ENCODE results near the gene RPS19. TPM values are rescaled to one million over a fixed set of nuclear protein-coding genes. Genes with fewer than 3 reads are reported as not detected.

The RPS19 gene
- total RNA-seq, 1 donor from 2014 or later: 611 TPM

GRCh38 chr19:41892173-41892902 lies 32.3 kb downstream of the RPS19 start:
- no peak for DNase-seq
- Histone ChIP-seq H3K4me1 (peaks cover 9% of the 10 kb centered on the region), H3K4me3 (no peak overlapping the region), H3K27ac (replicated peaks) (no peak overlapping the region), H3K36me3 (peaks cover 63% of the 10 kb centered on the region), H3K9me3 (replicated peaks) (no peaks in the 10 kb centered on the region), H3K27me3 (ENCODE audit: low read depth) (no peaks in the 10 kb centered on the region)
- TF ChIP-seq, protein P1, sequence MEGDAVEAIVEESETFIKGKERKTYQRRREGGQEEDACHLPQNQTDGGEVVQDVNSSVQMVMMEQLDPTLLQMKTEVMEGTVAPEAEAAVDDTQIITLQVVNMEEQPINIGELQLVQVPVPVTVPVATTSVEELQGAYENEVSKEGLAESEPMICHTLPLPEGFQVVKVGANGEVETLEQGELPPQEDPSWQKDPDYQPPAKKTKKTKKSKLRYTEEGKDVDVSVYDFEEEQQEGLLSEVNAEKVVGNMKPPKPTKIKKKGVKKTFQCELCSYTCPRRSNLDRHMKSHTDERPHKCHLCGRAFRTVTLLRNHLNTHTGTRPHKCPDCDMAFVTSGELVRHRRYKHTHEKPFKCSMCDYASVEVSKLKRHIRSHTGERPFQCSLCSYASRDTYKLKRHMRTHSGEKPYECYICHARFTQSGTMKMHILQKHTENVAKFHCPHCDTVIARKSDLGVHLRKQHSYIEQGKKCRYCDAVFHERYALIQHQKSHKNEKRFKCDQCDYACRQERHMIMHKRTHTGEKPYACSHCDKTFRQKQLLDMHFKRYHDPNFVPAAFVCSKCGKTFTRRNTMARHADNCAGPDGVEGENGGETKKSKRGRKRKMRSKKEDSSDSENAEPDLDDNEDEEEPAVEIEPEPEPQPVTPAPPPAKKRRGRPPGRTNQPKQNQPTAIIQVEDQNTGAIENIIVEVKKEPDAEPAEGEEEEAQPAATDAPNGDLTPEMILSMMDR (IDR thresholded peaks at IDR 0.05; ENCODE audit: borderline replicate concordance): no peak
- intact Hi-C loops (cut with micrococcal nuclease): no loop called here

DNA sequence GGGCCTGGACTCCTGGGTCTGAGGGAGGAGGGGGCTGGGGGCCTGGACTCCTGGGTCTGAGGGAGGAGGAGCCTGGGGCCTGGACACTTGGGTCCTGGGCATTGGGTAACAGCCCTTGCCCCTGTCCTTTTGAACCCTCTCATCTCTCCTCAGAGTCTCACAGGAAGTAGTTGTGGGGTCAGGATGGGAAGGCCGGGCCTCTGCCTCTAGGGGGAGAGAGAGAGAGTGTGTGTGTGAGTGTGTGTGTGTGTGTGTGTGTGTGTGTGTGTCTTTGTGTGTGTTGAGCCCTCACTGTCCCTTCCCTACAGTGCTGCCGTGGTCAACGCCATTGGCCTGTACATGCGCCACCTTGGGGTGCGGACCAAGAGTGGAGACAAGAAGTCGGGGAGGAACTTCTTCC lies 33.8 kb downstream of the RPS19 start:
- H3K27me3 ChIP-seq (ENCODE audit: low read depth): no peaks in the 10 kb centered on the region
- DNase-seq: no peak
- no peak overlapping the region for H3K4me3 ChIP-seq
- TF ChIP-seq, protein P1 (IDR thresholded peaks at IDR 0.05; ENCODE audit: borderline replicate concordance): no peak
- no peaks in the 10 kb centered on the region for H3K9me3 ChIP-seq (replicated peaks)
- H3K27ac ChIP-seq (replicated peaks): no peak overlapping the region
- H3K4me1 ChIP-seq: no peaks in the 10 kb centered on the region
- intact Hi-C loops (cut with micrococcal nuclease): no loop called here
- H3K36me3 ChIP-seq: peaks cover 73% of the 10 kb centered on the region

GRCh38 chr19:41894350-41894749 lies 34.3 kb downstream of the RPS19 start:
- TF ChIP-seq, protein P1 (IDR thresholded peaks at IDR 0.05; ENCODE audit: borderline replicate concordance): no peak
- Histone ChIP-seq H3K9me3 (replicated peaks) (no peaks in the 10 kb centered on the region), H3K27ac (replicated peaks) (no peak overlapping the region), H3K4me3 (no peak overlapping the region), H3K27me3 (ENCODE audit: low read depth) (no peaks in the 10 kb centered on the region), H3K4me1 (no peaks in the 10 kb centered on the region), H3K36me3 (peaks cover 73% of the 10 kb centered on the region)
- no peak for DNase-seq
- intact Hi-C loops (cut with micrococcal nuclease): no loop called here

GRCh38 chr19:41895745-41896580 lies 35.9 kb downstream of the RPS19 start:
- Histone ChIP-seq H3K4me1 (no peaks in the 10 kb centered on the region), H3K27me3 (ENCODE audit: low read depth) (no peaks in the 10 kb centered on the region), H3K9me3 (replicated peaks) (no peaks in the 10 kb centered on the region), H3K27ac (replicated peaks) (no peak overlapping the region), H3K4me3 (no peak overlapping the region), H3K36me3 (peaks cover 75% of the 10 kb centered on the region)
- TF ChIP-seq, protein P1 (IDR thresholded peaks at IDR 0.05; ENCODE audit: borderline replicate concordance): no peak
- no peak for DNase-seq
- intact Hi-C loops (cut with micrococcal nuclease): no loop called here

DNA sequence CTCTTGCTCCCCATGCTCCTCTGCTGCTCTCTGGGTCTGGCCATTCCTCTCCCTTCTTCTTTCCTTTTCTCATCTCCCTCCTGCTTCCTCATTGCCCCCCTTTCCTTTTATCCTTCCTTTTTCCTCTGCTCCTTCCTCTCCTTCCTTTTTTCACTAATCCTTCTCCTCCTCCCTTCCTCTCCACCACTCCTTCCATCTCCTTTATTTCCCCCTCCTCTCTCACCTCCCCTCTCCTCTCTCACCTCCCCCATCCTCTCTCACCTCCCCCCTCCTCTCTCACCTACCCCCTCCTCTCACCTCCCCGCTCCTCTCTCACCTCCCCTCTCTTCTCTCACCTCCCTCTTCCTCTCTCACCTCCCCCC lies 36.5 kb downstream of the RPS19 start:
- TF ChIP-seq, protein P1 (IDR thresholded peaks at IDR 0.05; ENCODE audit: borderline replicate concordance): no peak
- no peaks in the 10 kb centered on the region for H3K4me1 ChIP-seq
- H3K27me3 ChIP-seq (ENCODE audit: low read depth): no peaks in the 10 kb centered on the region
- no peak overlapping the region for H3K4me3 ChIP-seq
- no peak for DNase-seq
- intact Hi-C loops (cut with micrococcal nuclease): no loop called here
- no peak overlapping the region for H3K27ac ChIP-seq (replicated peaks)
- H3K36me3 ChIP-seq: peaks cover 80% of the 10 kb centered on the region
- no peaks in the 10 kb centered on the region for H3K9me3 ChIP-seq (replicated peaks)
